ENCODE results near the gene TIMM29. TPM values are rescaled to one million over a fixed set of nuclear protein-coding genes. Genes with fewer than 3 reads are reported as not detected.

The TIMM29 gene
- 24.5 and 37.7 TPM in 2 replicates for total RNA-seq (2014; rRNA removed; shearing (Covaris generic))

GRCh38 chr19:10928563-10929401 lies at the start of gene TIMM29, which contains the start of gene YIPF2:
Gene TIMM29 (plus strand): TSS chr19:10928811. CDS start chr19:10928823, 12 bp downstream.
Gene YIPF2 (minus strand): TSS chr19:10928639. CDS start chr19:10928410, 229 bp downstream.
- DNase-seq (ENCODE audit: low read depth): peak; percentile 98

GRCh38 chr19:10881403-10882107 lies 47.1 kb upstream of the TIMM29 start:
- DNase-seq (ENCODE audit: low read depth): no peak

GRCh38 chr19:10882108-10882457 lies 46.5 kb upstream of the TIMM29 start:
- DNase-seq (ENCODE audit: low read depth): no peak

- peak; percentile 81 for DNase-seq (ENCODE audit: low read depth)
Measured at GRCh38 chr19:10884274-10884673, 44.3 kb upstream of the TIMM29 start.

DNA sequence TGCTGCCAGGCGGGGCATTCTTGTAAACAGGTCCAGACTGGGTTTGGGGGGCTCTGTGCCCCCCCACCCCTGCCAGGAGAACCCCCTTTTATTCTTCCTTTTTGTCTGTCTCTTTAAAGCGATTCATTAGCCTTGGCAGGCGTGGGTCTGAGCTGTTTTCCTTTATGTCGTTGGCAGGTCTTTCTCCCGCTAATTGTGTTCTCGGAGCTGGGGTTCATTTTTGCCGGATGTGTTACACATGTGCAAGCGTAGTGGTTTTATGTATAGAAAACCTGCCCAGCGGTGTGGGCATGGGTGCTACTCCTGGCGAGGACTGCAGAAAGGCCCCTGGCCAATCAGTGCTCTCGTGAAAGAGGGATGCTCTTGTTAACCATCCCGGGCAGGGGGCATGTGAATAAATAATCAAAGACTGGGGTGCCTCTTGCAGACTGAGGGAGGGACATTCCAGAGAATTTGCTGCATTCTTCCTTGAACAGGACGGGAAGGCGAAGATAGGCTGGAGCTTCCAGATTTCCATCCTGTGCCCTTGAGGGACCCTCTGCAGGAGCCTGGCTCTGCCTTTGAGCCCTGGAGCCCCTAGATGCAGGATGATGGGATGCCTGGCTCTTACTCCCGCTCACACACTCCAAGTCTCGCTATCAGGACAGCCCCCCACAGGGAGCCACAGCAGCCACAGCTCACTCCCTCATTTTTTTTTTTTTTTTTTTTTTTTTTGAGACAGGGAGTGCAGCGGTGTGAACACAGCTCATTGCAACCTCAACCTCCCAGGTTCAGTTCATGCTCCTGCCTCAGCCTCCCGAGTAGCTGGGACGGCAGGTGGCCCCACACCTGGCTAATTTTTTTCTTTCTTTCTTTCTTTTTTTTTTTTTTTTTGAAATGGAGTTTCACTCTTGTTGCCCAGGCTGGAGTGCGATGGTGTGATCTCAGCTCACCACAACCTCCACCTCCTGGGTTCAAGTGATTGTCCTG lies 43.1 kb upstream of the TIMM29 start:
- DNase-seq (ENCODE audit: low read depth): no peak

DNA sequence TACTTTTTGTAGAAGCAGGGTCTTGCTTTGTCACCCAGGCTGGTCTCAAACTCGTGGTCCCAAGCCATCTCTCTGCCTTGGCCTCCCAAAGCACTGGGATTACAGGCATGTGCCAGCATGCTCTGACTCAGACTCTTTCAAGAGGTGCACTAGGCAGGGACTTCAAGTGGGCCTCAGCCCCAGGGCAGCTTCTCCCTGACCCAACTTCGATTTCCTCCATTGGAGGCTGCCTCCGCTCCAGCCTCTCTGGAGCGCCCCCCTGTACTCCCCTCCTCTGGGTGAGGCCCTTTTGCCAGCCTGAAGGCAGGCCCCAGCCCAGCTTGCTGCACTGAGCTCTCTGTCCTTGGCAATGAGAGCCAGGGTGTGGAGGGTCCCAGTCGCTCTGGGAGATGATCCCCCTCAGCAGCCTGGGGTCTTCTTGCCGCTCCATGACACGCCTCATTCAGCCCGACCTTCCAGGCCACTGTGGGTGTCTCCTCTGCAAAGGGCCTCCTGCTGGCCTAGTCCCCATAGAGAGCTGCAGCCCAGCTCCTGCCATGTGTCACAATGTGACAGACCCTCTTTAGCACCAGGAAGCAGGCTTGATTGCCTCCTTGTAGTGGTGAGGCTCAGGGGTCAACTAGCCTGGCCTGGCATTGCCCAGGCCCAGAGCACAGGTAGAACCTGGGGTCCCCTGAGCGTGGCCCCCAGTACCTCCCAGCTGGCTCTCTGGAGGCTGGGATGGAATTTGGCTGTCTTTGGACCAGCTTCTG lies 40.8 kb upstream of the TIMM29 start:
- no peak for DNase-seq (ENCODE audit: low read depth)

GRCh38 chr19:10888421-10888866 lies 40.2 kb upstream of the TIMM29 start:
- DNase-seq (ENCODE audit: low read depth): no peak

GRCh38 chr19:10889880-10890279 lies 38.7 kb upstream of the TIMM29 start:
- DNase-seq (ENCODE audit: low read depth): no peak

- DNase-seq (ENCODE audit: low read depth): no peak
Measured at GRCh38 chr19:10891405-10892086, 37.1 kb upstream of the TIMM29 start.

GRCh38 chr19:10892256-10892655 lies 36.4 kb upstream of the TIMM29 start:
- DNase-seq (ENCODE audit: low read depth): no peak

DNA sequence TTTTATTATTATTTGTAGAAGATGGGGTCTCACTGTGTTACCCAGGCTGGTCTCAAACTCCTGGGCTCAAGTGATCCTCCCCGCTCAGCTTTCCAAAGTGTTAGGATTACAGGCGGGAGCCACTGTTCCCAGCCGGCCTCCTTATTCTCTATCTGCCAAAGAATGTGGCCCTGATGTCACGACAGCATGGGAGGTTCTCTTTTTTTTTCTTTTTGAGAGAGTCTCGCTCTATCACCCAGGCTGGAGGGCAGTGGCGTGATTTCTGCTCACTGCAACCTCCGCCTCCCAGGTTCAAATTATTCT lies 33.7 kb upstream of the TIMM29 start:
- no peak for DNase-seq (ENCODE audit: low read depth)

- no peak for DNase-seq (ENCODE audit: low read depth)
Measured at GRCh38 chr19:10895363-10895762, 33.2 kb upstream of the TIMM29 start.

DNA sequence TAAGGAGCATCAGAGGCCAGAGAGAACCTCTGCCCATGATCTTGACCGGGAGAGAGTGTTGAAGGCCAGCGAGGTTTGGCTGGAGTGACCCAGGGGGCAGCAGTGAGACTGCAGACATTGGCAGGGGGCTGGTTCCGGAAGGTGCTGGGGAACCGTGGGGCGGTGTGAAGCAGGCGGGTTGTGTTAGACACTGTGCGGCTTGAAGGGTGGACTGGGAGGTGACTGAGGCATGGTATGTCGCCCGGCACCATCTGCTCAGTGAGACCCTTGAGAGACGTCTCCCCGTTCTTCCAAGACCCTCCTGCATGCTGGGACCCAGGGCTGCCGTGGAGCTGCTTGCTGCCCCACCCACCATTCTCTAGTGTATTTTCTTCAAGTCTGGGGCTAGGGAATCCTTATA lies 32.7 kb upstream of the TIMM29 start:
- DNase-seq (ENCODE audit: low read depth): no peak

GRCh38 chr19:10896851-10897526 lies 31.6 kb upstream of the TIMM29 start:
- DNase-seq (ENCODE audit: low read depth): no peak

DNA sequence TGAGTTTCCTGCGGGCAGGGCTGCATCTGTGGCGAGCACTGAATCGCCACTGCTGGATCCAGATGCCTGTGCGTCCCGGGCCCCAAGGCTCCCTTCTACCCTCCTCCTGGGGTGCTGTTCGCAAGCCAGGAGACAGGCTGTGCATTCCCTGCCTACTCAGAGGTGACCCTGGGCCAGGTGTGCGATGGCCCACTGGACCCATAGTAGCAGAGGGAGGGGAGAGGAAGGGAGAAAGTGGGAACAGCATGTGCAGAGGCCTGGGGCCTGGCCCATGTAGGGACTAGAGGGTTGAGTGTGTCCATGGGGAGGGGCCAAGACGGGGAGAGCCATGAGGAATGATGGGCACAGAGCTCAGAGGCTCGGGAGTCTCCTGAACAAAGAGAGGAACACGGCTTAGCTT lies 30.0 kb upstream of the TIMM29 start:
- no peak for DNase-seq (ENCODE audit: low read depth)

- peak; percentile 85 for DNase-seq (ENCODE audit: low read depth)
Measured at GRCh38 chr19:10899151-10899653, 29.4 kb upstream of the TIMM29 start.

GRCh38 chr19:10907925-10908324 lies 20.7 kb upstream of the TIMM29 start:
- no peak for DNase-seq (ENCODE audit: low read depth)

GRCh38 chr19:10908380-10908960 lies 20.1 kb upstream of the TIMM29 start:
- DNase-seq (ENCODE audit: low read depth): no peak

GRCh38 chr19:10911579-10912363 lies 16.8 kb upstream of the TIMM29 start:
- DNase-seq (ENCODE audit: low read depth): no peak

Data from M059J (cell line).